Measurements from ENCODE around the gene FBXO48. TPM values are rescaled to one million over a fixed set of nuclear protein-coding genes. Genes with fewer than 3 reads are reported as not detected.

Gene FBXO48
- total RNA-seq, 1 donor from 2014 or later: 2.3 TPM

GRCh38 chr2:68428126-68428525, 39.0 kb downstream of the FBXO48 start:
- no peaks in the 10 kb centered on the region for H3K9me3 ChIP-seq
- DNase-seq (no peak), ATAC-seq (no peak)
- peaks cover 38% of the 10 kb centered on the region for H3K4me1 ChIP-seq
- no peak overlapping the region for H3K4me3 ChIP-seq
- intact Hi-C loops (cut with DNase I): no loop called here
- no peaks in the 10 kb centered on the region for H3K36me3 ChIP-seq
- no peak overlapping the region for H3K27ac ChIP-seq
- TF ChIP-seq CTCF (IDR thresholded peaks at IDR 0.05): no peak
- H3K27me3 ChIP-seq (ENCODE audit: low read depth): no peaks in the 10 kb centered on the region

GRCh38 chr2:68426848-68427579, 40.1 kb downstream of the FBXO48 start:
- TF ChIP-seq CTCF (IDR thresholded peaks at IDR 0.05): no peak
- no peak overlapping the region for H3K4me3 ChIP-seq
- peak in 1 of 2 donors; percentile 76 for ATAC-seq
- no peaks in the 10 kb centered on the region for H3K9me3 ChIP-seq
- H3K27ac ChIP-seq: no peak overlapping the region
- H3K4me1 ChIP-seq: peaks cover 38% of the 10 kb centered on the region
- H3K36me3 ChIP-seq: no peaks in the 10 kb centered on the region
- H3K27me3 ChIP-seq (ENCODE audit: low read depth): no peaks in the 10 kb centered on the region
- intact Hi-C loops (cut with DNase I): no loop called here
- DNase-seq: no peak

GRCh38 chr2:68426446-68426845, 40.6 kb downstream of the FBXO48 start:
- intact Hi-C loops (cut with DNase I): no loop called here
- H3K27me3 ChIP-seq (ENCODE audit: low read depth): no peaks in the 10 kb centered on the region
- no peaks in the 10 kb centered on the region for H3K36me3 ChIP-seq
- H3K4me1 ChIP-seq: peaks cover 38% of the 10 kb centered on the region
- H3K4me3 ChIP-seq: no peak overlapping the region
- no peak for DNase-seq
- TF ChIP-seq CTCF (IDR thresholded peaks at IDR 0.05): no peak
- no peaks in the 10 kb centered on the region for H3K9me3 ChIP-seq
- no peak overlapping the region for H3K27ac ChIP-seq
- no peak for ATAC-seq

GRCh38 chr2:68425503-68425902, 41.6 kb downstream of the FBXO48 start:
- H3K9me3 ChIP-seq: no peaks in the 10 kb centered on the region
- H3K36me3 ChIP-seq: no peaks in the 10 kb centered on the region
- TF ChIP-seq CTCF (IDR thresholded peaks at IDR 0.05): no peak
- H3K4me1 ChIP-seq: peaks cover 38% of the 10 kb centered on the region
- H3K27ac ChIP-seq: no peak overlapping the region
- intact Hi-C loops (cut with DNase I): no loop called here
- DNase-seq: no peak
- no peaks in the 10 kb centered on the region for H3K27me3 ChIP-seq (ENCODE audit: low read depth)
- ATAC-seq: no peak
- no peak overlapping the region for H3K4me3 ChIP-seq

GRCh38 chr2:68423966-68424650, 43.0 kb downstream of the FBXO48 start:
- Histone ChIP-seq H3K36me3 (no peaks in the 10 kb centered on the region), H3K27me3 (ENCODE audit: low read depth) (no peaks in the 10 kb centered on the region), H3K4me1 (peaks cover 38% of the 10 kb centered on the region), H3K27ac (no peak overlapping the region), H3K4me3 (no peak overlapping the region), H3K9me3 (no peaks in the 10 kb centered on the region)
- DNase-seq: no peak
- intact Hi-C loops (cut with DNase I): no loop called here
- peak; percentile 28 to 52 for ATAC-seq
- no peak for TF ChIP-seq CTCF (IDR thresholded peaks at IDR 0.05)
